Measurements from ENCODE around the gene GOLGA1.
"Not testable (repeated sequence)": the region's sequence is repeated elsewhere in the genome, so short reads cannot be mapped to it uniquely, and the experiment has no call there.

GOLGA1 gene

DNA sequence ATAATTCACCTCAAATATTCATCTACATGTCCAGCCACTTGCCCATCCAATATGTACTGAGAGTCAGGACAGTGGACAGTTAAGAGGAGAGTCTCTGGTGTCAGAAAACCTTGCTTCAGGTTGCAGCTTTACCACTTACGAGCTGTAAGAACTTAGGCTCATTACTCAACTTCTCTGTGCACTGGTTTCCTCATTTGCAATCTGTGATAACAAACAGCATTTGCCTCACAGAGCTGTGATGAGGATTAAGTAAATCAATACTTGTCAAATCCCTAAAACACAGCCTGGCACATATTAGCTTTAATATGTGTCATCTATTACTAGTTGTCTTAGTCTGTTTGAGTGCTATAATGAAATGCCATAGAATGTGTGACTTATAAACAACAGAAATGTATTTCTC is 8.6 kb downstream of the GOLGA1 start:
- H3K4me3 ChIP-seq (ENCODE audit: low read depth, low read length) = no peak overlapping the region
- TF ChIP-seq, protein P1, sequence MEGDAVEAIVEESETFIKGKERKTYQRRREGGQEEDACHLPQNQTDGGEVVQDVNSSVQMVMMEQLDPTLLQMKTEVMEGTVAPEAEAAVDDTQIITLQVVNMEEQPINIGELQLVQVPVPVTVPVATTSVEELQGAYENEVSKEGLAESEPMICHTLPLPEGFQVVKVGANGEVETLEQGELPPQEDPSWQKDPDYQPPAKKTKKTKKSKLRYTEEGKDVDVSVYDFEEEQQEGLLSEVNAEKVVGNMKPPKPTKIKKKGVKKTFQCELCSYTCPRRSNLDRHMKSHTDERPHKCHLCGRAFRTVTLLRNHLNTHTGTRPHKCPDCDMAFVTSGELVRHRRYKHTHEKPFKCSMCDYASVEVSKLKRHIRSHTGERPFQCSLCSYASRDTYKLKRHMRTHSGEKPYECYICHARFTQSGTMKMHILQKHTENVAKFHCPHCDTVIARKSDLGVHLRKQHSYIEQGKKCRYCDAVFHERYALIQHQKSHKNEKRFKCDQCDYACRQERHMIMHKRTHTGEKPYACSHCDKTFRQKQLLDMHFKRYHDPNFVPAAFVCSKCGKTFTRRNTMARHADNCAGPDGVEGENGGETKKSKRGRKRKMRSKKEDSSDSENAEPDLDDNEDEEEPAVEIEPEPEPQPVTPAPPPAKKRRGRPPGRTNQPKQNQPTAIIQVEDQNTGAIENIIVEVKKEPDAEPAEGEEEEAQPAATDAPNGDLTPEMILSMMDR (IDR thresholded peaks at IDR 0.05; ENCODE audit: low read depth, low read length) = no peak

- H3K4me3 ChIP-seq (ENCODE audit: low read depth, low read length) = no peak overlapping the region
- TF ChIP-seq, protein P1 (IDR thresholded peaks at IDR 0.05; ENCODE audit: low read depth, low read length) = no peak
These were observed 11.4 kb downstream of the GOLGA1 start for GRCh38 chr9:124929464-124929863.

DNA sequence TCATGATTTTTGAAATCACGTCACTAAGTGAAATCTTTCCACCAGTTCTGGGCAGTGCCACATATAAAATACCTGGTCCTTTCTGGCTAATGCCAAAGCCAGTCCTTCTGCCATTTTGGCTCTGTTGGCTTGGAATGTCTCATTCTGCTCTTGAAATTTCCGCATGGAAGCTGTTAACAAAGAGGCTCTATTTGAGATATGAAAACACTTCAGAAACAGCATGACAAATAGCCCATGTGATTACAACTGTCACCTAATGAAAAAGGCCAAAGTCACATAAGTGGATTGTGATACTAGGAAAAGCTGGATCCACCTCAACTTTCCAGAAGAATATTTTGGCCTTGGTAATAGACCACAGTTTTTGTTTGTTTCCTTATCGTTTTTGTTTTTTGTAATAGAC is 12.8 kb downstream of the GOLGA1 start:
- TF ChIP-seq, protein P1 (IDR thresholded peaks at IDR 0.05; ENCODE audit: low read depth, low read length) = no peak
- H3K4me3 ChIP-seq (ENCODE audit: low read depth, low read length) = no peak overlapping the region

GRCh38 chr9:124920394-124920793 is 20.5 kb downstream of the GOLGA1 start:
- H3K4me3 ChIP-seq (ENCODE audit: low read depth, low read length) = not testable (repeated sequence)

DNA sequence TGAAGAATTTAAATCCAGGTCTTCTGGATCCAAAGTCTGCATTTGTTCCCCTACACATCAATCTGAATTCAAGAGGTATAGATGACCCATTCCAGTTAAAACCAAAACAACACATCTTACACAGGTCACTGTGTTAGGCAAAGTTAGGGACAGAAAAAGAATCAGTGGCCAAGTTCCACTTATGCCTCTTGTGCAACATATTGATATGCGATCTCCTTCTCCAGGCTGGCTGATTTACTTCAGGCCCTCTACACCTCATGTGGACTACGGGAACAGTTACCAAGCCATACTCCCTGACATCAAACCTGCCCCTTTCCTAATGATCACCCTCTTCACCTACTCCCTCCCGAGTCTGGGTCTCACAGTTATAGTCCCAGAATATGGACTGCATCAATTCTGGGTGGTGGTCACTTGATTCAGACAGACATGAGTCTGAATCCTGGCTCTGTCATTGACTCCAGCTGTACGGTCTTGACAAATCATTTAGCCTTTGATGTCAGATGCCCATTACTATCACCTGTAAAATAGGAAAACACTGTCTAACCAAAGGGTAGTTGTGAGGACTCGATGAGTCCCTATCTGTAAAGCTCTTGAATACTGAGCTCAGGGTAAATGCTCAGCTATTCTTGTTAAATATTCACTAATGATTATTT is 26.0 kb downstream of the GOLGA1 start:
- TF ChIP-seq, protein P1 (IDR thresholded peaks at IDR 0.05; ENCODE audit: low read depth, low read length) = no peak

GRCh38 chr9:124913378-124913777 is 27.5 kb downstream of the GOLGA1 start:
- no peak overlapping the region for H3K4me3 ChIP-seq (ENCODE audit: low read depth, low read length)
- TF ChIP-seq, protein P1 (IDR thresholded peaks at IDR 0.05; ENCODE audit: low read depth, low read length) = no peak

More for the DNA sequence above, 26.0 kb downstream of the GOLGA1 start:
- no peak overlapping the region for H3K4me3 ChIP-seq (ENCODE audit: low read depth, low read length)

DNA sequence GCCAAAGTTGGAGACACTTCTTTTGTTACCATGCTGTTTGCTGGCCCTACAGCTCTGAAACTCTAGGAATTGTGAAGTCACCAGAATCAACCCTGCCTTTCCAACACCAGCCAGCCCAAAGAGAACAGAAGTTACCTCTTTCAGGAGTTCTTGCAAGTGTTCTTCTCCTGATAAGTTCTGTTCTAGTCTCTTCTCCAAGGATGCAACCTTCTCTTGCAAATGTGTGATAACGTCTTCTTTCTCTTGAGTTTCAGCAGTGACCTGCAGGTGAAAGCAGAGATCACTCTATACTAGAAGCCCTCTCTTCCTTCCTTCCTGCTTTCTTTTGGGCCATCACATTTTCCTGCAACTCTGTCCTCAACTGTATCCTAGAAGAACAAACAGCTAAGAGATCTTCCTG is 29.1 kb downstream of the GOLGA1 start:
- TF ChIP-seq, protein P1 (IDR thresholded peaks at IDR 0.05; ENCODE audit: low read depth, low read length) = no peak
- no peak overlapping the region for H3K4me3 ChIP-seq (ENCODE audit: low read depth, low read length)

GRCh38 chr9:124908098-124908497 is 32.8 kb downstream of the GOLGA1 start:
- H3K4me3 ChIP-seq (ENCODE audit: low read depth, low read length) = no peak overlapping the region
- TF ChIP-seq, protein P1 (IDR thresholded peaks at IDR 0.05; ENCODE audit: low read depth, low read length) = no peak
